ENCODE data around the gene NOTCH4.

NOTCH4 gene

DNA sequence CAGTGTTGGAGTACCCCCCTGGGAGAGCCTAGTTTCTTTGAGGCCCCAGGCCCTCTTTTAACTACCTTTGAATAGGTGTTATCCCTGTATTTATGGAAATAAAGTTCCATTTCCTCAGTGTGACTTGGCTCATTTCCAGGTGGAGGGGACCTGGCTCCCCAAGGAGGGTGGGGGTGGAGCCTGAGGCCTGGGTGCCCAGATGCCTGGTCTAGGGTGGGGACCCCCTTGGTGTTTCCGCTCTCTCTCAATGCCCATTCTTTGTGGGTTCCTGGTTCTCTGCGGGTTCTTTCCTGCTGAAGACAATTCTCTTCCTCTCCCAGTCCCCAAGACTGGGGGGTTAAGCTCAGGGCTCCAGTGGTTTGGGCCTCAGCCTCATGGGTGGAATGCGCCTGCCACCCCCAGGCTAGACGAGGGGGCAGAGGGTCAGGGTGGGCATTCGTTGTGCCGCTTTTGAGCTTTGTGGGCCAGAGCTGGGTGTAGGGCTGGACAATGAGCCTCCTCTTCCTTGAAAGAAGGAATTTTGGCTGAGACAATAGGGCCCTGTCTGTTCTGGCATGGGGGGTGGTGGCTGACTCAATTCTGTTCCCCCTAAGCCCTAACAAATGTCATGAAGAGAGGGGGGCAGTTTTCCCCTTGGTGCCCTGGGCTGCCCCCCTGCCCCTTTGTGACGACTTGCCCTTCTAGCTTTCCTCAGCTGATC is 60.2 kb downstream of the NOTCH4 start:
- DNase-seq (ENCODE audit: low read depth in 2 of 2), result no peak

DNA sequence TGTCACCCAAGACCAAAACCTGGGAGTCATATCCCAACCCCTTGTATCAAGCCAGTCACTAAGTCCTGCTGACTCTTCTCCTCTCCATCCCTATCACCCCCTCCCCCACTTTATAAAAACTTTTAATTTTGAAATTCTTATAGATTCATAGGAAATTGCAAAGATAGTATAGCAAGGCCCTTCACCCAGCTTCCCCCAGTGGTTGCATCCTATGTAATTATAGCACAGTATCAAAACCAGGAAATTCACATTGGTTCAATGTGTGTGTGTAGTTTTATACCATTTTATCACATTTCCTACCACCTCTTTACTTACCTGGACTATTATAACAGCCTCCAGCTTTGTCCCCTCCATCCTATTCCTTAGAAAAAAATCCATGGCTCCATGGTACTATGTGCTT is 65.8 kb downstream of the NOTCH4 start:
- DNase-seq (ENCODE audit: low read depth in 2 of 2), result no peak

DNA sequence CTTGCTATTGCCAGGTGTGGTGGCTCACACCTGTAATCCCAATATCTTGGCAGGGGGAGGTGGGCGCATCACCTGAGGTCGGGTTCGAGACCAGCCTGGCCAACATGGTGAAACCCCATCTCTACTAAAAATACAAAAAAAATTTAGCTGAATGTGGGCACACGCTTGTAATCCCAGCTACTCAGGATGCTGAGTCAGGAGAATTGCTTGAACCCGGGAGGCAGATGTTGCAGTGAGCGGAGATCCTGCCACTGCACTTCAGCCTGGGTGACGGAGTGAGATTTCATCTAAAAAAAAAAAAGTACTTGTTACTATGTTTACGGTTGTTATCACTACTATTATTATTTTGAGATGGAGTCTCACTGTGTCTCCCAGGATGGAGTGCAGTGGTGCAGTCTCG is 67.0 kb downstream of the NOTCH4 start:
- no peak for DNase-seq (ENCODE audit: low read depth in 2 of 2)

DNA sequence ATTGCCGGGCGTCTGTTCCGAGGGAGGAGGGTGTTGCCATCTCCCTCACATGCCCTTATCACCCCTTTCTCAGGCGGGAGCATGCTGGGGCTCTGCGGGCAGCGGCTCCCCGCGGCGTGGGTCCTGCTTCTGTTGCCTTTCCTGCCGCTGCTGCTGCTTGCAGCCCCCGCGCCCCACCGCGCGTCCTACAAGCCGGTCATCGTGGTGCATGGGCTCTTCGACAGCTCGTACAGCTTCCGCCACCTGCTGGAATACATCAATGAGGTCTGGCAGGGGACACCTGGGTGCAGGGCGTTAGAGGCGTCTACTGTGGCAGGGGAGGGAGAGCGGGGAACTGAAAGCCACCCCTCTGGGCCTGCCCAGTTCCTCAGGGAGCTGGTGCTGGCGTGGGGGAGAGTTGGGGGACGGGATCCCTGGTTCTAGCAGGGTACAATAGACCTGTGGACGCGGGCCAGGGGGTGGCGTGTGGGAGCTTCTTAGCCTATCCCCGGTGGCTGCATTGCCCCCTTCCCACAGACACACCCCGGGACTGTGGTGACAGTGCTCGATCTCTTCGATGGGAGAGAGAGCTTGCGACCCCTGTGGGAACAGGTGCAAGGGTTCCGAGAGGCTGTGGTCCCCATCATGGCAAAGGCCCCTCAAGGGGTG is 69.2 kb downstream of the NOTCH4 start:
- no peak for DNase-seq (ENCODE audit: low read depth in 2 of 2)

DNA sequence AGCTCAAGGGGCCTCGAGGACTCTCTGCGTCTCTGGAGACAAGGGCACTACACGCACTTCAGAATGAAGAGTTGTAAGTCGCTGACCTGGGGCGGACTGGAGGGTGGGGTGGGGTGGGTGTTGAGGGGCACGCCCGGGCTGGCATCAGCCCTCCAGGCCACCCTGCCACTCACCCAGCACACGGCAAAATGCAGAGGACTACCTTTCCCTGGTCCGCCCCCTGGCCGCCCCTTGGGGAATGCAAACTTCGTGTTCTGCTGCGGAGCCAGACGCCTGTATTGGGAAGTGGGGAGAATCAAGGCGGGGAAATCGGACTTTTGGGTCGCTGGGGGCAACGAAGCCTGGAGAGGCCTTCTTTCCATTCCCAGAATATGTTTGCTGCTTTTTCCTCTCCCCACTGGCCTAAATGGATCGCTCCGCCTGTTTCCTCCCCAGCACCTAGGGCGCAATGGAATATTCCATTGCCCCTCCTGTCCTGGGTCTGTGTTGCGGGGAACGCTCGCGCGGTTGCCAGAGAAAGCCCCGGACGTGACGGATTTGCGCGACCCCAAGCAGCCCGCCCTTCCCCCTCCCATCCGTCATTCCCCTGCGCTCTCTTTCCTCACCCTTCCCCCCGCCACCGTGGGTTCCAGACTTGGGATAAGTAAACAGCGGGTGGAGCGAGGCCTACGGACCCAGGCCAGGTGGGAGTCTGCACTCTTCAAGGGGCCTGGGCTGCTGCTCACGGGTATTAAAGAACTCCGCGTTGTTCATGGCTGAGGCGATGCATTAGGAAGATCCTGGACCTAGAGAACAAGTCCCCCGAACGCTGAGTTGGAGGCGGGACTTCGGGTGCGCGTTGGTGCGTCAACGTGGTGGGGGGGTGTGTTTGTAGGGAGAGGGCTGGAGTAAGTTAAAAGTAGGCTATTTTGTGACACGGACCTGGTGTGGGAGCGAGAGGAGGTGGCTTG is 70.0 kb downstream of the NOTCH4 start, which contains the start of gene PPT2:
Gene PPT2 (plus strand): TSS at position 578 of the 950 bp plus-strand sequence. CDS start 454 bp downstream, outside the sequence.
- peak; percentile 41 to 53 for DNase-seq (ENCODE audit: low read depth in 2 of 2)

DNA sequence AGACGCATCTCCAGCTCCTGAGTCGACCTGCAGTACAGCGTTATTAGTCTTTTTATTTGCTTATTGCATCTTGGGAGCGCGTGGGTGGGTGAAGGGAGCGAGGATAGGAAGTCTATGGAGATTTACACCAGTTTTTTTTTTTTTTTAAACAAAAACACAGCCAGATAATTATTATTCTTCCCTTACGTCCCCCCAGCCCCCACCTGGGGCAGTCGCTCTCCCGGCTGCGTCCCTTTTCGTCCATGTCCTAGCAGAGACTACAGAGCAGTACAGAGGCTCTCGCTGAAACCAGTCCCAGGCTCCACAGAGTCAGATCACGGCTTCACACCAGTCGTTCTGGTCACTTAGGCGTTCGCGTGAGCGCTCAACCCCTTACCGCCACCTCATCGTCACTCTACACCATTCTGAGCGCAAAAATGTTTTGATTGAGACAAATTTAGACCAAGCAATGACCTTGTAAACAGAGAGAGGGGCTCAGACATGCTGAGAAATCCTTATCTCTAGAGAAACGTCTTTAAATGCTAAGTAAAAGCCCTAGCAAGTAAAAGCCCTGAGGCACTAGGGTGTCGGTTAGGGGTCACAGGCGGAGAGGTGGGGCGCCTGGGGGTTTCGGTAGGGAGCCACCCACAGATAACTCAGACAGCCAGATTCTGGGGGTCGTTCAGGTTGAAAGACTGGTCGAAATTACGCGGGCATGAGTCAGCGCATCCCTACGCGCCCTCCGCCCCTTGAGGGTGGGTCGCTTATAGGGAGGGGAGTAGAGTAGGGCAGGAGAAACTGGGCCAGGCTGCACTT is 70.9 kb downstream of the NOTCH4 start:
- DNase-seq (ENCODE audit: low read depth in 2 of 2), result no peak

DNA sequence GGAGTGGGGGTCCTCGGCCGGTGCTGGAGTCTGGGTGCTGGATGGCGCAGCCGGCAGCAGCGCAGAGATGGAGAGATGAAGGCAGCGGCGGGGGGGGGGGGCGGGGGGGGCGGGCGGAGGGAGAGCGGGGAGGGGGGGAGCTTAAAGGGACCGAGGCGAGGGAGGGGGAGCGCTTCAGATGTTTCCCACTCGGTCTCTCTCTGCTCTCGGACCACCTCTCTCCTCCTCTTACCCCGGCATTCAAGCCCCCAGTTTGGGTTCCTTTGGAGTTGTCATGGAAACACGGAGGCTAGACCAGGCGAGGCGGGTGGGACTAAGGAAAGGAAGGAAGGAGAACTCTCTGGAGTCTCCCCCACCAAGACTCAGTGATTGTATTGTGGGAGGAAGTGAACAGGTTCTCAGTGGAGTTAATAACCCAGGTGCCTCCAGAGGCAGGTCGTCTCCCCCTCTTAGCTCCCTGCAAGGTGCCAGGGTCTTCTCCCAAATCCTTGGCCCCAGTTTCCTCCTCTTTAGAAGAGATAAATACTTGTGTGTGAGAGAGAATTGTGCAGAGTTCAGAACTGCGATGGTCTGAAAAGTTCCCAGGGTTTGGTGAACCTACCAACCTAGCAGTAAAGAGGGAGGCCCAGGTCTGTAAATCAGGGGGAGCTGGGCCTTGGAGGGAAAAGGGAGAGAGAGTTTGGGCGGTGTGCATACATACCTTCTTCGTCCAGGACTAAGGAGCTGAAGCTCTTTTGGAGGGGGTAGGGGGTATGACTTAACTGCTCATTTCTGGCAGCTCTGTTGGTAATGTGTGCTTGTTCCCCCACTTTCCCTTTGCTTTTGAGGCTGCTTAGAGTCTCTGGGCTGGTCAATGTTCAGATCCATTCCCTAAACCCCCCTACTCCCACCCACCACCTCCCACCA is 71.8 kb downstream of the NOTCH4 start, which contains the start of gene PRRT1:
Gene PRRT1 (minus strand): TSS at position 77 of the 906 bp plus-strand sequence. CDS start 112 bp downstream, outside the sequence.
- no peak for DNase-seq (ENCODE audit: low read depth in 2 of 2)

DNA sequence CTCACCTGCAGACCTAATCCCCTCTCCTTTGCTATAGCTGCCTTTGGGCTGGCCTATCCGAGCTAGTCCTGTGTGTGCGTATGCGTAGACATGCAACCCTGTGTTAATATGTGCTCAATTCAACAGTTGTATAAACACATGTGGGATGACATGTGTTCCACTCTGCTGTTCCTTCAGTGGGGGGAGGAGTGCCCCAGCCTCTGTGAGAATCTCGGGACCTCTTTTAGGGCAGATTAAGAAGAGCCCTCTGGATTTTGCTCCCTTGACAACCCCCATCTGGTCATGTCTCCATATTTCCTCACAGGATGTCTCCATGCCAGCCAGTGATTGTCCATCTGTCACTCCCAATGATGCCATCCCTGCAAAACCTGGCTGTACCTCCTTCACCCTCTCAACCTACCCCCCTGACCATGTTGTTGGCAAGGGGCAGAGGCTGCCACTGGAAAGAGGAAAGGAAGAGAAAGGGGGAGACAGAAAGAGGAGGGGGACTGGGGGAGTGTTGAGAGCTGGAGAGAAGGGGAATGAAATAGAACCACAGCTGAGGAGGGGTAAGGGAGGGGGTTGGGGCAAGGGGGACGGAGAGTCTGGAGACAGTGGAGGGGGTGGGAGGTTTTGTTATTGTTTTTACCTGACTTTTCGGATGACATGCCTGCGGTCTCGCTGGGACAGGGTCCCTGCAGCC is 72.5 kb downstream of the NOTCH4 start:
- no peak for DNase-seq (ENCODE audit: low read depth in 2 of 2)

DNA sequence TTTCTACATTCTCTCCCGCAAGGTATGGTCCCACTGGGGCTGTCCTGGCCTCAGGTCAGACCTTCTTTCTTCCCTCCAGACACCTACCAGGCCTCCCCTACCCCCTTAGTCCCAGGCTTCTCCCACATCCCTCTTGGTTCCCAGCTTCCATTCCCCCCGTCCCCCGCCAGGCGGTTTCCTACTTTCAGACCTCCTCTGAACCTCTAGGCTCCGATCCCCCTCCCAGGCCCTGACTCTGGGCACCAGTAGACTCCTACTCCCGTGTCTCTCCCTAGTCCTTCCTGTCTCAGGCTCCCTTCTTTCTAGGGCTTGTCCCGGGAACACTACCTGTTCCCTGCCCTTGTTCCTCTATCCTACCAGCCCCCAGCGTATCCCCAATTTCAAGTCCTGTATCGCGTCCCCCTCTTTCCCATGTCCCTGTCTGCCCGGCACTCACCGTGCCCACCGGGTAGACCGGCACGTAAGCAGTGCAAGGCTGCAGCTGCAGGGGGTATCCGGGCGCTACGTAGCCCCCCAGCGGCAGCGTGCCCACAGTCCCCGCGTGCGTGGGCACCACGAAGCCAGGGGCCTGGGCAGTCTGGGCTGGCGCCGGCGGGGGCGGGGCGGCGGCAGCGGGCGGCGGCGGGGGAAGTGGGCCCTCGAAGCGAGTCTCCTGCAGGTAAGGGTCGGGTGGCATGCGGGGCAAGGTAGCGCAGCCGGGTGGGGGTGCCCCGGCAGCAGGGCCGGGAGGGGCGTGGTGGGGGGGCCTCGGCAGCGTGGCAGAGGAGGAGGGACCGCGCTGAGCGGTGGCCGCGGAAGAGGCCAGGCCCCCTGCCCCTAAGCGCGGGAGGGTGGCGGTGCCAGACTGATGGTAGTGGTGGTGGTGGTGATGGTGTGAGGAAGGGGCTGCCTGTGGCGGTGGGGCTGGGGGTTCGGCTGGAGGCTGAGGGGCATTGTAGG is 73.7 kb downstream of the NOTCH4 start:
- DNase-seq (ENCODE audit: low read depth in 2 of 2), result no peak

DNA sequence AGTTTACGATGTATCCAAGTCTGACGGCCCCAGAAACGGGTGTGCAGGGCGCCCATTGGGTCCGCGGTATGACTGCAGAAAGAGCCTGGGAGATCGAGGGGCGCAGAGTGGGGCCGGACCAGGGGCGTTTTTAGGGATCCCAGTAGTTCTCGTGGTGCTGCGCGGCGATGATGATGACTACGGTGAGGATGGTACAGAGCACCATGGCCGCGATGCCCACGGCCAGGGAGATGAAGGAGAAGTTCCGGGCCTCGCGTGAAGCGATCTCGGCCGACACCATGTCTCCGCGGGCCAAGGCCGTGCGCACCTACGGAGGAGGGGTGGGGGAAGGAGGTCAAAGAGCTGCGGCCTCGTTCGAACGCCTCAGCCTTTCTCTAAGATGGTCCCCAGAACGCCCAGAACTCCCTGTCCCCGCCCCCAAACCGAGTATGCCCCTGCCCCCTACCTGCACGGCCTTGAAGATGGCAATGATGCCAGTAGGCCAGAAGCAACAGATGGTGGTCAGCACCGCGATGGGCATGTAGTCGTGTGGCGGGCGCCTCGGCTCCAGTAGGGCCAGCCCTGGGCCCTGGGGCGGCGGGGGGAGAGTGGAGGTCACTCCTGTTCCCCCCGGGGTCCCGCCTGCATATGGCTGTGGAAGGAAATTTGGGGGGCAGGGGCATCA is 74.6 kb downstream of the NOTCH4 start:
- no peak for DNase-seq (ENCODE audit: low read depth in 2 of 2)

DNA sequence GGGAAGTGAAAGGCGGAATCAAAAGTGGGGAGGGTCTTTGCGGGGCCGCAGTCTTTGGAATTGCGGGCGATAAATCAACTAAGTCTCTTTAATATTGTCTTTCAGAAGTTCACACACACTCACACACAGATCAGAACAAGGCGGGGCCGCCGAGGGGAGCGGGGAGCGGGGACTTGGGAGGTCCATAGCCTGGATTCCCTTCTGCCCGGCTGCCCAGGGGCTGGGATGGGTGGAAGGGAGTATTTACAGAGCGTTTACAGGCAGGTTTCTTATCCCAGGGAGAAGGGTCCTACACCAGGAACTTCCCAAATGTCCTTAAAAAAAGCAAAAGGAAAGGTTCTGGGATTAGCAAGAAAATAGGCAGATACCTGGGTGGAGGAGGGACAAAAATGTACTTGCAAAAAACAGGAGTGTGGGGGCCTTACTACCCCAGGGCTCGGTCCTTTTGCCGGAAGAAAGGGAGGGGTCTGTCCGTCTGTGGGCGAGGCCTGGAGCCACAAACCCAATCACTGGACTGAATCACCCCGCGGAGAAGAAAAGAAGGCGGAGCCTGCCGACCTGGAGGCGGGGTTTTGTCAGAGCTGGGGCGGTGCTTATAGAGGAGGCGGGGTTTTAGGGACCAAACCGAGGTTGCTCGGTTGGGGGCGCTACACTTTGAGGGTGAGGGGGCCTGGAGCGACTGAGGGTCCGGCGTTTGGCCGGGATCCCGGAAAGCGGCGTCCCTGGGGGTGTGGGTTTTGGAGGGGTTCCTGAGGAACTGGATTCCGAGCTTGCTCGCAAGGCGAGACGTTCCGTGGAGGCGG is 75.4 kb downstream of the NOTCH4 start:
- DNase-seq (ENCODE audit: low read depth in 2 of 2), result peak in 1 of 2 donors; percentile 62

DNA sequence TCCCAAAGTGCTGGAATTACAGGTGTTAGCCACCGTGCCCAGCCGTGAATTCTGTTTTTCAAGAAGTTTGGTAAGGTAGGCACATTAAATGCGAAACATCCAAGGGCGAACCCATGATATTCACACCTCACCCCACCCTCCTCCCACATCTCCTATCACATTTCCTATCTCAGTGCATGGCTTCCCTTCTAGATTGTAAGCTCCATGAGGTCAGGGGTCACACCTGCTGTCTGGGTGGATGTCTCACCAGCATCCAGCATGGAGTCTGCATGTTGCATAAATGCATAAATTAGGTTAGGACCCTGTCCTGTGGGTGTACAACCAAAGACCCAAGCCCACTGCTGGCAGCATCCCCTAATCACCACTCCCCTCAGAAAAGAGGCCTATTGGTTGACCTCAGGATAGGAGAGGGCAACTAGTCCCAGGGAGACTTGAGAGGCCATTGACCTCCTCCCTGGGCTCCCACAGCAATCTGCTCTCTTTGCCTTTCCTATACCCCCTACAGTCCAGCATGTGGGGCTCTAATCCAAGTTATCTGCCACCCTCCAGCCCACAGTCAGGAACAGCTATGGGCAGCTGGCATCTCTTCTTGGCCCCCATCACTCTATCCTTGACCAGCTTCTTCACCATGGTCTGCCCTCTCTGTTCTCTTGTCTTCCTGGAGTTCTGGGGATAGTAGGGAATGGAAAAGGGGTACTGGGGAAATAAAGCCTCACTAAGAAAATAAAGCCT is 76.3 kb downstream of the NOTCH4 start:
- DNase-seq (ENCODE audit: low read depth in 2 of 2), result no peak

DNA sequence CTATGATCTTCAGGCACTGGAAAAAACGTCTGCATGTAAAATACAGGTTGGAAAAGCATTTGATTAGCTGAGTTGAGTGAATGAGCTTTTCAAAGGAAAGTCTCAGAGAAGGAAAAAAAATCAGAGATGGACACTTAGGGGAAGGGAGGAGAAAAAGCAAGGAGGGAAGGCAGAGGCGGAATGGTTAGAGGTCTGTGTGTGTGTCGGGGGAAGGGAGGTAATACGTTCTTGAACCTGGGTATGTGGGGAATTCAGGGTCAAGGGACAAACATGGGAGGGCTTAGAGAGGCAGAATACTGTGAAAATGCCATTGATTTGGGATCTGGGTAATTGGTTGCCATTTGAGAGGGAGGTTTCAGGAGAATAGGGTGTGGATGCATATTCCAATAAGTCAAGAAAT is 77.2 kb downstream of the NOTCH4 start:
- no peak for DNase-seq (ENCODE audit: low read depth in 2 of 2)

DNA sequence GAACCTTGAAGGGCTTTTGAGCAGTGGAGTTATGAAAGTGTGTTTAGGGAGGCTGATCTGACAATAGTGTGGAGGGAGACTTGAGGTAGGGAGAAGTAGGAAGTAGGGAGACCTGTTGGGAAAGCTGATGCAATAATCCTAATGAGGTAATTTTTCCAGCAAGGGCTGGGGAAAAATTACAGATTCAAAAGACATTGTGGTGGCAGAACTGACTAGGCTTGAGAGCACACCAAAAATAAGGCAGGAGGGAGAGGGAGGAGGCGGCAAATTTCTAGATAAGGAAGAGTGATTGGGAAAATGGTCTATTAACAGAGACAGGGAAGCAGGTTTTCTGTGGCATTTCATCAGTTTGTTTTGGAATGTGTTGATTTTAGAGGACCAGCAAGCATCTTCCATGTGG is 77.6 kb downstream of the NOTCH4 start:
- no peak for DNase-seq (ENCODE audit: low read depth in 2 of 2)

Data from stimulated activated CD4-positive, alpha-beta T cell treated with anti-CD3 and anti-CD28 coated beads, Interleukin-1b, Interleukin-23, amount 100 ng/mL, for 1 hour (primary cell).